GM12872 (cell line): Measurements from ENCODE around the gene HLF.

Experiments
- CTCF ChIP-seq: IDR thresholded peaks from 3 replicates; pipeline ENCODE4 v1.5.1; 2011; ENCODE audit warnings: low read depth, mild to moderate bottlenecking, low read length, moderate library complexity; ENCODE audit not compliant: insufficient read depth

The HLF gene

GRCh38 chr17:55308613-55309391 is 44.0 kb downstream of the HLF start:
- TF ChIP-seq CTCF: no peak

GRCh38 chr17:55311767-55312375 is 47.1 kb downstream of the HLF start:
- TF ChIP-seq CTCF: no peak

- TF ChIP-seq CTCF: no peak
Observed at GRCh38 chr17:55312852-55313251, 48.1 kb downstream of the HLF start.

DNA sequence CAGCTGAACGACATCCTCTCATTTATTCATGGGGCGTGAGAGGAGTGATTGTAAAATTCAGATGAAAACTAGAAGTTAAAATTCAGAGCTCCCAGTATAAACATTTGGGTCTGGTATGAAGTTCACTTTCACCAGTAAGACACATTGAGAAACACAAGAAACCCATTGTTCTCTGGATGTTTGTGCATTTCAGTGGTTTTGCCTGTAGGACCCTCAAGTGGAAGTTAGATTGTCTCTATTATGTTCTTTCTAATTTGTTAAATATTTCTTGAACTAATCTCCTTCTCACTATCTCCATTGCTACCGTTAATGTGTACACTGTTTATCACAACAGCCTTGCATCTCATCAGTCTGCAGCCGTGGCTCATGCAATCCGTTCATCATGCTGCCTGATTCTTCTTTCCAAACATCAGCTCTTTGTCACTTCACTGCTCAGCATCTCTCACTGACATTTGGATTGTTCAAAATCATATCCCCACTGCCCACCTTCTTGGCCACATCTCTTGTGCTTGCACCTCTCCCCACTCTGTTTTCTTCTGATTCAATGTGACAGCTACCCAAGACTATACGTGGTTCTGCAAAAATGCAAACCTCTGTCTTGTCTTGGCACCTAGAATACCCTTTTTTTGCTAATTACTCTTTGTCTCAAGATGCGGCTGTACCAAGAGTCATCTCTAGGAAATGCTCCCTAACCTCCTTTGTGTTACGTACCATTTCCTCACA is 49.5 kb downstream of the HLF start:
- no peak for TF ChIP-seq CTCF

GRCh38 chr17:55314784-55315491 is 50.2 kb downstream of the HLF start:
- TF ChIP-seq CTCF: no peak

- TF ChIP-seq CTCF: no peak
Observed at GRCh38 chr17:55316499-55316898, 51.7 kb downstream of the HLF start.

GRCh38 chr17:55317284-55317683 is 52.5 kb downstream of the HLF start:
- no peak for TF ChIP-seq CTCF
